ENCODE measurements around the gene UFD1. TPM values are rescaled to one million over a fixed set of nuclear protein-coding genes. Genes with fewer than 3 reads are reported as not detected.

Gene UFD1
- total RNA-seq, 1 donor from 2014 or later, result 37.1 TPM

- no peaks in the 10 kb centered on the region for H3K27me3 ChIP-seq (ENCODE audit: control insufficient read depth in 3 of 3, insufficient read depth in 3 of 3, low read length in 3 of 3)
- peaks cover 64 to 85% (median 64%) of the 10 kb centered on the region in 3 donors for H3K36me3 ChIP-seq (ENCODE audit: control insufficient read depth in 3 of 3, insufficient read depth in 3 of 3, low read length in 3 of 3)
- no peak overlapping the region for H3K27ac ChIP-seq (ENCODE audit: low read depth, low read length)
- H3K4me1 ChIP-seq (ENCODE audit: control insufficient read depth in 3 of 3, insufficient read depth in 3 of 3, low read length in 3 of 3), result peaks cover 0 to 4% (median 3%) of the 10 kb centered on the region in 3 donors
- no peaks in the 10 kb centered on the region for H3K9me3 ChIP-seq (ENCODE audit: control insufficient read depth in 3 of 3, low read length in 3 of 3)
- H3K4me3 ChIP-seq (ENCODE audit: low read length in 3 of 3), result no peak overlapping the region
- peak overlapping the region in 1 of 3 donors; percentile 20 for H3K9ac ChIP-seq (ENCODE audit: low read depth in 1 of 3, low read length in 3 of 3)
These were observed 25.3 kb downstream of the UFD1 start for GRCh38 chr22:19453718-19454117.

DNA sequence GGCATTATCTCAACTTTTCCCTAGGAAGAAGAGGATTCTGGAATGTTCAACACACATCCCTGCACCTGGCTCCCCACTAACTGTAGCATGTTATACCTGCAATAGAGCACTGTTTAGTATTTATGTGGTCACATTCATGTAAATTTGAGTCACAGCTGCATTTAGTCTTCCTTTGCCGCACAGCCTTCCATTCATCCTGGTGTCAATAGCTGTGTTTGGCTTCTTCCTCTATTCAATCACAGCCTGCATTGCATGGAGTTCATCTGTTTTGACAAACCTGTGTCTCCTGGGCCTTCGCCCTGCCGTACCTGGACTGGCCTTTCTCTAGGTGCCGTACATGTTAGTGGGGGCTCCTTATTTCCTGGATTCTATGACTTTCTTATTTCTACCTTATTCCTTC is 27.4 kb downstream of the UFD1 start:
- H3K4me3 ChIP-seq (ENCODE audit: low read length in 3 of 3), result no peak overlapping the region
- H3K9me3 ChIP-seq (ENCODE audit: control insufficient read depth in 3 of 3, low read length in 3 of 3), result no peaks in the 10 kb centered on the region
- peaks cover 8 to 19% (median 17%) of the 10 kb centered on the region in 3 donors for H3K4me1 ChIP-seq (ENCODE audit: control insufficient read depth in 3 of 3, insufficient read depth in 3 of 3, low read length in 3 of 3)
- no peak overlapping the region for H3K9ac ChIP-seq (ENCODE audit: low read depth in 1 of 3, low read length in 3 of 3)
- H3K27ac ChIP-seq (ENCODE audit: low read depth, low read length), result no peak overlapping the region
- no peaks in the 10 kb centered on the region for H3K27me3 ChIP-seq (ENCODE audit: control insufficient read depth in 3 of 3, insufficient read depth in 3 of 3, low read length in 3 of 3)
- H3K36me3 ChIP-seq (ENCODE audit: control insufficient read depth in 3 of 3, insufficient read depth in 3 of 3, low read length in 3 of 3), result peaks cover 51 to 67% (median 51%) of the 10 kb centered on the region in 3 donors

GRCh38 chr22:19450363-19451175 is 28.4 kb downstream of the UFD1 start:
- Histone ChIP-seq H3K27me3 (ENCODE audit: control insufficient read depth in 3 of 3, insufficient read depth in 3 of 3, low read length in 3 of 3) (no peaks in the 10 kb centered on the region), H3K9me3 (ENCODE audit: control insufficient read depth in 3 of 3, low read length in 3 of 3) (no peaks in the 10 kb centered on the region), H3K36me3 (ENCODE audit: control insufficient read depth in 3 of 3, insufficient read depth in 3 of 3, low read length in 3 of 3) (peaks cover 41 to 57% (median 41%) of the 10 kb centered on the region in 3 donors), H3K9ac (ENCODE audit: low read depth in 1 of 3, low read length in 3 of 3) (no peak overlapping the region), H3K4me1 (ENCODE audit: control insufficient read depth in 3 of 3, insufficient read depth in 3 of 3, low read length in 3 of 3) (peaks cover 13 to 27% (median 26%) of the 10 kb centered on the region in 3 donors), H3K4me3 (ENCODE audit: low read length in 3 of 3) (no peak overlapping the region), H3K27ac (ENCODE audit: low read depth, low read length) (no peak overlapping the region)

DNA sequence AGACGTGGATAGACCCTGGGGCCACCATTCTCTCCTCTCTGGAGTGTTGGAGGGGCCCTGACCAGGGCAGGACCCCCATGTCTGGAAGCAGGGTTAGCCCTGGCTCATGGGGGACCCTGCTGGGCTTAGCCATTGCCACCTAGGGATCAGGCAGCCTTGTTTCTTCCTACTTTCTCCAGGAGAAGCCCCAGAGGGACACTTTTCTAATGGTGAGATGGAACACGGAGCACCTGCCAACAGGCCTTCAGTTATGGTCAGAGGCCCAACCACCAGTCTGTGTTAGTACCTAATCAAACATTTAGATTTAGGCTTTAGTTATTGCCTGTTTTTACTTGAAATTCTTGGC is 29.6 kb downstream of the UFD1 start:
- Histone ChIP-seq H3K9me3 (ENCODE audit: control insufficient read depth in 3 of 3, low read length in 3 of 3) (no peaks in the 10 kb centered on the region), H3K4me1 (ENCODE audit: control insufficient read depth in 3 of 3, insufficient read depth in 3 of 3, low read length in 3 of 3) (peaks cover 13 to 36% (median 27%) of the 10 kb centered on the region in 3 donors), H3K27ac (ENCODE audit: low read depth, low read length) (no peak overlapping the region), H3K9ac (ENCODE audit: low read depth in 1 of 3, low read length in 3 of 3) (no peak overlapping the region), H3K27me3 (ENCODE audit: control insufficient read depth in 3 of 3, insufficient read depth in 3 of 3, low read length in 3 of 3) (no peaks in the 10 kb centered on the region), H3K36me3 (ENCODE audit: control insufficient read depth in 3 of 3, insufficient read depth in 3 of 3, low read length in 3 of 3) (peaks cover 32 to 50% (median 34%) of the 10 kb centered on the region in 3 donors), H3K4me3 (ENCODE audit: low read length in 3 of 3) (no peak overlapping the region)

GRCh38 chr22:19448739-19449421 is 30.1 kb downstream of the UFD1 start:
- peak overlapping the region; percentile 89 for H3K27ac ChIP-seq (ENCODE audit: low read depth, low read length)
- H3K4me3 ChIP-seq (ENCODE audit: low read length in 3 of 3), result no peak overlapping the region
- H3K27me3 ChIP-seq (ENCODE audit: control insufficient read depth in 3 of 3, insufficient read depth in 3 of 3, low read length in 3 of 3), result no peaks in the 10 kb centered on the region
- peaks cover 17 to 42% (median 31%) of the 10 kb centered on the region in 3 donors for H3K4me1 ChIP-seq (ENCODE audit: control insufficient read depth in 3 of 3, insufficient read depth in 3 of 3, low read length in 3 of 3)
- H3K36me3 ChIP-seq (ENCODE audit: control insufficient read depth in 3 of 3, insufficient read depth in 3 of 3, low read length in 3 of 3), result peaks cover 33 to 49% (median 34%) of the 10 kb centered on the region in 3 donors
- H3K9ac ChIP-seq (ENCODE audit: low read depth in 1 of 3, low read length in 3 of 3), result peak overlapping the region in 1 of 3 donors; percentile 96
- H3K9me3 ChIP-seq (ENCODE audit: control insufficient read depth in 3 of 3, low read length in 3 of 3), result no peaks in the 10 kb centered on the region

DNA sequence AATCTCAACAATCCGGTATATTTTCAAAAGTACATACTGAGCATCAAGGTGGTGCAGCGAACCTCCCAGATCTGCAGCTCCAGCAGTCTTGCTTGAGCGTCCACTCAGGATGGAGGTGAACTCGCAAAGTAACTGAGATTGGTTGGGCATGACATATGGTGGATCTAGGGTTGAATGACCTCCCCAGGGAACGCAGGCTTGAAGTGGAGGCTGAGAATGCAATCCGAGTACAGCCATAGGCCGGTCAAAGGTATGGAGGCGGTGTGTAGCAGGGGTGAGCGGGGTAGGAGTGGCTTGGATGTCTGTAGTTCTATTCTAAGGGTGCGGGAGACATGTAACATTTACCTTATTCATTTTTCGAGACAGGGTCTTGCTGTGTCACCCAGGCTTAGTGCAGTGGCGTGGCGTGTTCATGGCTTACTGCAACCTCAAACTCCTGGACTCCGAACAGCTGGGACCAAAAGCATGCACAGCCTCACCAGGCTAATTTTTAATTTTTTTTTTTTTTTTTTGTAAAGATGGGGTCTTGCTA is 30.9 kb downstream of the UFD1 start:
- Histone ChIP-seq H3K27me3 (ENCODE audit: control insufficient read depth in 3 of 3, insufficient read depth in 3 of 3, low read length in 3 of 3) (no peaks in the 10 kb centered on the region), H3K4me1 (ENCODE audit: control insufficient read depth in 3 of 3, insufficient read depth in 3 of 3, low read length in 3 of 3) (peaks cover 24 to 49% (median 38%) of the 10 kb centered on the region in 3 donors), H3K36me3 (ENCODE audit: control insufficient read depth in 3 of 3, insufficient read depth in 3 of 3, low read length in 3 of 3) (peaks cover 30 to 48% (median 34%) of the 10 kb centered on the region in 3 donors)

GRCh38 chr22:19447330-19448075 is 31.5 kb downstream of the UFD1 start, which contains the start of gene C22orf39:
C22orf39 (minus strand) TSS chr22:19447711; CDS start chr22:19447688, 23 bp downstream.
- peak within 1 kb of the TSS; percentile 80 to 91 (median 84) for H3K4me3 ChIP-seq (ENCODE audit: low read length in 3 of 3)
- peaks cover 24 to 55% (median 42%) of the 10 kb centered on the region in 3 donors for H3K4me1 ChIP-seq (ENCODE audit: control insufficient read depth in 3 of 3, insufficient read depth in 3 of 3, low read length in 3 of 3)
- no peaks in the 10 kb centered on the region for H3K9me3 ChIP-seq (ENCODE audit: control insufficient read depth in 3 of 3, low read length in 3 of 3)
- peaks cover 23 to 42% (median 30%) of the 10 kb centered on the region in 3 donors for H3K36me3 ChIP-seq (ENCODE audit: control insufficient read depth in 3 of 3, insufficient read depth in 3 of 3, low read length in 3 of 3)
- H3K27me3 ChIP-seq (ENCODE audit: control insufficient read depth in 3 of 3, insufficient read depth in 3 of 3, low read length in 3 of 3), result no peaks in the 10 kb centered on the region
- peak within 1 kb of the TSS; percentile 89 for H3K27ac ChIP-seq (ENCODE audit: low read depth, low read length)
- H3K9ac ChIP-seq (ENCODE audit: low read depth in 1 of 3, low read length in 3 of 3), result peak within 1 kb of the TSS; percentile 80 to 96 (median 86)

More for the DNA sequence above, 30.9 kb downstream of the UFD1 start:
- peak overlapping the region; percentile 80 to 96 (median 86) for H3K9ac ChIP-seq (ENCODE audit: low read depth in 1 of 3, low read length in 3 of 3)
- H3K9me3 ChIP-seq (ENCODE audit: control insufficient read depth in 3 of 3, low read length in 3 of 3), result no peaks in the 10 kb centered on the region
- H3K4me3 ChIP-seq (ENCODE audit: low read length in 3 of 3), result peak overlapping the region; percentile 80 to 91 (median 84)
- H3K27ac ChIP-seq (ENCODE audit: low read depth, low read length), result peak overlapping the region; percentile 89

- peaks cover 24 to 45% (median 33%) of the 10 kb centered on the region in 3 donors for H3K36me3 ChIP-seq (ENCODE audit: control insufficient read depth in 3 of 3, insufficient read depth in 3 of 3, low read length in 3 of 3)
- peak overlapping the region; percentile 89 for H3K27ac ChIP-seq (ENCODE audit: low read depth, low read length)
- peaks cover 30 to 63% (median 49%) of the 10 kb centered on the region in 3 donors for H3K4me1 ChIP-seq (ENCODE audit: control insufficient read depth in 3 of 3, insufficient read depth in 3 of 3, low read length in 3 of 3)
- no peaks in the 10 kb centered on the region for H3K9me3 ChIP-seq (ENCODE audit: control insufficient read depth in 3 of 3, low read length in 3 of 3)
- H3K4me3 ChIP-seq (ENCODE audit: low read length in 3 of 3), result peak overlapping the region; percentile 80 to 91 (median 84)
- peak overlapping the region; percentile 80 to 96 (median 86) for H3K9ac ChIP-seq (ENCODE audit: low read depth in 1 of 3, low read length in 3 of 3)
- no peaks in the 10 kb centered on the region for H3K27me3 ChIP-seq (ENCODE audit: control insufficient read depth in 3 of 3, insufficient read depth in 3 of 3, low read length in 3 of 3)
These were observed 32.2 kb downstream of the UFD1 start for GRCh38 chr22:19446603-19447329.
